AG04450 (cell line): Measurements from ENCODE around the gene CBR1. TPM values are rescaled to one million over a fixed set of nuclear protein-coding genes. Genes with fewer than 3 reads are reported as not detected.

ENCODE experiments used
- CTCF ChIA-PET: fragments of 300-600, 350-600 bp; formaldehyde crosslinking; extraction: SDS; loops from one replicate; lab custom pipeline; 2022; ENCODE audit warnings: antibody characterized with exemption, inconsistent platforms; lab: Charles Lee
- POLR2A ChIA-PET: fragments of 350-600 bp; formaldehyde crosslinking; extraction: SDS; loops from one replicate; lab custom pipeline; 2021; ENCODE audit warnings: antibody characterized with exemption, inconsistent platforms; lab: Yijun Ruan, JAX
- DNase-seq: peaks from one replicate; pipeline ENCODE4 v3.0.0-alpha.2; 2011; ENCODE audit warnings: low read depth, low spot score
- H3K27ac ChIP-seq: one replicate; pipeline ENCODE4 v1.5.1; 2012; ENCODE audit warnings: low read depth, low read length, control low read depth
- H3K27me3 ChIP-seq: one replicate; pipeline ENCODE4 v1.6.0; 2012; ENCODE audit warnings: low read length; ENCODE audit not compliant: control insufficient read depth, insufficient read depth
- H3K4me3 ChIP-seq: 2 replicates; pipeline ENCODE4 v1.5.1; 2011; ENCODE audit warnings: mild to moderate bottlenecking, low read depth, low read length, control low read depth
- H3K9me3 ChIP-seq: 2 replicates; pipeline ENCODE4 v1.5.1; 2012; ENCODE audit warnings: low read length; ENCODE audit not compliant: control insufficient read depth, insufficient read depth
- CTCF ChIP-seq: IDR thresholded peaks from 2 replicates; pipeline ENCODE4 v1.5.1; 2011; ENCODE audit warnings: low read depth, low read length, control low read depth, inconsistent platforms
- polyA plus RNA-seq: library from polyadenylated mRNA; depleted of rRNA; stranded (reverse); fragments of >200 nt; gene quantifications from 2 replicates; pipeline ENCODE4 v1.2.3, GENCODE V29; 2011

Gene CBR1
- polyA plus RNA-seq, 1 experiment = 110 TPM

DNA sequence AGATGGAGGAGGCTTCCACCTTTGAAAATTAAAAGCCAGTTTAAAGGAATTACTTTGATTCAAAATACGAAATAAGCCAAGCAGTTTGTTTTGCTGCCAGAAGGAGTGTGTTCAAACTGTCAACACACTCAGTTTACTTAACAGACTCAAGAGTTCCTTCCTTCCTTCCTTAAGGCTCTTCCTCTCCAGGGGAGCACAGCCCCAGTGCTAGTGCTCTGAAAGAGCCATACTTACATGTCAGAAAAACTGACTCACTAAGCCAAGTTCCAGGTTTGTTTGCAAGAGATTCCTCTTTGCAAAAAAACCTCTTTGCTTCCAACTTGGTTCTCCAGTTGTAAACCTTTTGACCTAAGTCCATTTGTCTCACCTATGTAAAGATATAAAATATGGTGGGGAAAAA lies 23.8 kb upstream of the CBR1 start:
- CTCF ChIA-PET = interaction anchor here (1.0 kb wide), 1 partner anchor 80 kb away, joined by 3 read pairs; no protein-coding TSS in a partner anchor
- H3K4me3 ChIP-seq = no peak overlapping the region
- POLR2A ChIA-PET = no interaction called here
- no peak for DNase-seq
- H3K9me3 ChIP-seq = no peaks in the 10 kb centered on the region
- H3K27me3 ChIP-seq = no peaks in the 10 kb centered on the region
- no peak overlapping the region for H3K27ac ChIP-seq
- no peak for TF ChIP-seq CTCF

DNA sequence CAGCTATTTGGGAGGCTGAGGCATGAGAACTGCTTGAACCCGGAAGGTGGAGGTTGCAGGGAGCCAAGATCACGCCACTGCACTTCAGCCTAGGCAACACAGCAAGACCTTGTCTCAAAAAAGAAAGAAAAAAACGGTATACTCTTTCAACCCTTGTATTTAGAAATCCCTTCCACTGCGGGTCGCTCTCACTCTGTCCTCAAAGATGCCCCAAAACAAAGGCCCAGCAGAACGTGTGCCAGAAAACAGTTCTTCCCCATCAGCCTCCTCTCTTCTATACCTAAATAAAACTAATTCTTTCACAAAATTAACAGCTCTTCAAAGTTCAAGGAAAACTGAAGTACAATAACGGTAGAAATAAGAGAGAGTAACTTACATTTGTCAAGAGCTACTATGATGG lies 22.7 kb upstream of the CBR1 start:
- CTCF ChIA-PET = no interaction called here
- no peaks in the 10 kb centered on the region for H3K9me3 ChIP-seq
- no peak overlapping the region for H3K27ac ChIP-seq
- POLR2A ChIA-PET = no interaction called here
- H3K4me3 ChIP-seq = no peak overlapping the region
- no peak for DNase-seq
- no peak for TF ChIP-seq CTCF
- no peaks in the 10 kb centered on the region for H3K27me3 ChIP-seq

DNA sequence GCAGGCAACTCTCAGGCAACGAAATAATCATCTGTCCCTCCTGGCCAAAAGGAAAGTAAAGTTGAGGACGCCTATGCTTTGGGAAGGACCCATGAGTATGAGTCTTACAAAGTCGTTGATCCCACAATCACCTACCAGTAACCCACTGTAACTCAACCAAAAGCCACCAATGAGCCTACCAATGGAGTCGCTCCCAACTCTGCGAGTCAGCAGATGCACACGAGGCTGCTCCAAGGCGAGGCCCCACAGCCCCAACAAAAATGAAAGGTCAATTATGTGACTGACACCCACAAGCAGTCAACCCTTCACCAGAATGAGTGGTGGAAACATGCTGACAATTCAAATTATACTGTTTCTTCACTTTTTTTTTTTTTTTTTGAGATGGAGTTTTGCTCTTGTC lies 21.5 kb upstream of the CBR1 start:
- POLR2A ChIA-PET = interaction anchor here (0.8 kb wide), 1 partner anchor 88 kb away, joined by 8 read pairs; no protein-coding TSS in a partner anchor
- Histone ChIP-seq H3K27ac (no peak overlapping the region), H3K27me3 (no peaks in the 10 kb centered on the region), H3K4me3 (no peak overlapping the region), H3K9me3 (no peaks in the 10 kb centered on the region)
- TF ChIP-seq CTCF = no peak
- DNase-seq = no peak
- CTCF ChIA-PET = no interaction called here

GRCh38 chr21:36052860-36053714 lies 16.7 kb upstream of the CBR1 start:
- CTCF ChIA-PET = interaction anchor here (0.6 to 1.3 kb wide), 2 partner anchors 59 to 492 kb away, joined by 3 read pairs; no protein-coding TSS in a partner anchor

More at GRCh38 chr21:36052860-36053714, 16.7 kb upstream of the CBR1 start:
- no peak overlapping the region for H3K4me3 ChIP-seq
- POLR2A ChIA-PET = interaction anchor here (0.6 kb wide), 1 partner anchor 103 kb away, joined by 3 read pairs; no protein-coding TSS in a partner anchor
- H3K27ac ChIP-seq = no peak overlapping the region
- no peak for TF ChIP-seq CTCF
- no peaks in the 10 kb centered on the region for H3K9me3 ChIP-seq
- no peaks in the 10 kb centered on the region for H3K27me3 ChIP-seq
- DNase-seq = no peak
